H1 (cell line): ENCODE data around the gene TFAP2B. TPM values are rescaled to one million over a fixed set of nuclear protein-coding genes. Genes with fewer than 3 reads are reported as not detected.
A peak's percentile ranks its signal among the peaks of the same experiment; 100 is the strongest.

Experiments used
- CTCF ChIA-PET: fragments of 300-600 bp; sonication (Branson Sonifier 250); formaldehyde crosslinking; loops from one replicate; lab custom pipeline; 2021; ENCODE audit not compliant: partially characterized antibody; lab: Charles Lee
- POLR2A ChIA-PET: fragments of 300-600 bp; sonication (Branson Sonifier 250); formaldehyde crosslinking; loops from one replicate; lab custom pipeline; 2021; ENCODE audit warnings: inconsistent platforms; ENCODE audit not compliant: partially characterized antibody; lab: Charles Lee
- DNase-seq, 2 experiments: peaks; one replicate each; pipeline versions ENCODE4 v3.0.0 to v3.0.0-alpha.2; 2010 to 2022; ENCODE audit warnings: low spot score in 2 of 2, low read depth in 1 of 2, mixed read lengths in 1 of 2
- FAIRE-seq: peaks from 2 replicates; lab custom pipeline; 2011; peaks lifted over from hg19 to GRCh38; lab: Jason Lieb, UNC
- H2AFZ ChIP-seq: 2 replicates; pipeline ENCODE4 v1.8.1; 2012; ENCODE audit warnings: low read length, inconsistent platforms
- H2AK5ac ChIP-seq: 2 replicates; pipeline ENCODE4 v1.6.1; 2013; ENCODE audit warnings: low read depth, low read length
- H2BK120ac ChIP-seq: replicated peaks from 2 replicates; pipeline ENCODE3; 2013; ENCODE audit warnings: low read depth, low read length, inconsistent platforms
- H2BK12ac ChIP-seq: 2 replicates; pipeline ENCODE4 v1.6.1; 2013; ENCODE audit warnings: low read depth, low read length
- H2BK15ac ChIP-seq: 2 replicates; pipeline ENCODE4 v1.6.1; 2013; ENCODE audit warnings: low read length
- H2BK20ac ChIP-seq: 2 replicates; pipeline ENCODE4 v1.6.1; 2013; ENCODE audit warnings: low read length
- H2BK5ac ChIP-seq: 2 replicates; pipeline ENCODE4 v1.6.1; 2013; ENCODE audit warnings: low read depth, low read length
- H3K14ac ChIP-seq: 2 replicates; pipeline ENCODE4 v1.6.1; 2013; ENCODE audit warnings: inconsistent platforms; ENCODE audit not compliant: insufficient read length
- H3K18ac ChIP-seq: 2 replicates; pipeline ENCODE4 v1.6.1; 2013; ENCODE audit warnings: low read length; ENCODE audit errors: extremely low read depth
- H3K23ac ChIP-seq: 2 replicates; pipeline ENCODE4 v1.6.1; 2013; ENCODE audit warnings: inconsistent platforms; ENCODE audit not compliant: insufficient read length
- H3K23me2 ChIP-seq: 2 replicates; pipeline ENCODE4 v1.6.1; 2013; ENCODE audit warnings: low read depth, low read length
- H3K27ac ChIP-seq: 2 replicates; pipeline ENCODE4 v1.6.1; 2011; ENCODE audit warnings: low read depth, low read length, inconsistent platforms
- H3K27me3 ChIP-seq, 4 experiments: replicated peaks in 1 of 4; 1 replicate in 1 of 4; 2 replicates in 3 of 4; pipeline versions ENCODE4 v1.6.1 to v1.8.1; 2011 to 2013; ENCODE audit warnings: low read length in 3 of 4, mild to moderate bottlenecking in 3 of 4, inconsistent platforms in 2 of 4, mixed read lengths in 2 of 4, moderate library complexity in 1 of 4; ENCODE audit not compliant: control insufficient read depth in 3 of 4, insufficient read depth in 3 of 4; ENCODE audit errors: extremely low read depth in 1 of 4
- H3K36me3 ChIP-seq, 4 experiments: 2 replicates each; pipeline versions ENCODE4 v1.6.1 to v1.8.1; 2011 to 2013; ENCODE audit warnings: mild to moderate bottlenecking in 4 of 4, low read length in 3 of 4, moderate library complexity in 2 of 4, control low read depth in 1 of 4, inconsistent platforms in 1 of 4; ENCODE audit not compliant: insufficient read depth in 4 of 4, control insufficient read depth in 2 of 4
- H3K4ac ChIP-seq: replicated peaks from 2 replicates; pipeline ENCODE3; 2013; ENCODE audit warnings: low read length, low read depth, mixed read lengths, inconsistent platforms; ENCODE audit not compliant: insufficient read length
- H3K4me1 ChIP-seq, 4 experiments: replicated peaks in 1 of 4; 1 replicate in 1 of 4; 2 replicates in 3 of 4; pipeline versions ENCODE4 v1.6.1 to v1.8.1; 2011 to 2013; ENCODE audit warnings: low read length in 3 of 4, inconsistent platforms in 2 of 4, mixed read lengths in 1 of 4; ENCODE audit not compliant: insufficient read depth in 4 of 4, control insufficient read depth in 3 of 4
- H3K4me2 ChIP-seq, 2 experiments: 2 replicates each; pipeline versions ENCODE4 v1.6.1 to v1.8.1; 2011 to 2013; ENCODE audit warnings: low read depth in 2 of 2, low read length in 2 of 2, control low read depth in 1 of 2, inconsistent platforms in 1 of 2, mild to moderate bottlenecking in 1 of 2; ENCODE audit not compliant: insufficient read depth in 1 of 2
- H3K4me3 ChIP-seq, 4 experiments: fragments of 200-600, 300-600 bp in 1 of 4; sonication (generic), shearing (Covaris generic), sonication (Bioruptor Twin) in 1 of 4; 2 replicates each; pipeline versions ENCODE4 v1.5.1 to v1.8.1; 2011 to 2016; ENCODE audit warnings: low read length in 4 of 4, low read depth in 3 of 4, control low read depth in 2 of 4, inconsistent platforms in 2 of 4, mild to moderate bottlenecking in 2 of 4, mixed read lengths in 1 of 4, moderate library complexity in 1 of 4; ENCODE audit not compliant: insufficient read depth in 2 of 4; ENCODE audit errors: extremely low read depth in 1 of 4
- H3K56ac ChIP-seq: replicated peaks from 2 replicates; pipeline ENCODE3; 2013; ENCODE audit warnings: low read depth, mild to moderate bottlenecking, mixed read lengths, low read length, inconsistent platforms; ENCODE audit not compliant: insufficient read length
- H3K79me1 ChIP-seq: 2 replicates; pipeline ENCODE4 v1.6.1; 2013; ENCODE audit warnings: low read depth, low read length, control low read depth
- H3K79me2 ChIP-seq, 2 experiments: 2 replicates each; pipeline versions ENCODE4 v1.6.1 to v1.8.1; 2012 to 2013; ENCODE audit warnings: low read length in 2 of 2, mild to moderate bottlenecking in 2 of 2, inconsistent platforms in 1 of 2; ENCODE audit not compliant: insufficient read depth in 2 of 2, control insufficient read depth in 1 of 2
- H3K9ac ChIP-seq, 4 experiments: replicated peaks in 1 of 4; 1 replicate in 1 of 4; 2 replicates in 3 of 4; pipeline versions ENCODE4 v1.6.1 to v1.8.1; 2011 to 2013; ENCODE audit warnings: low read depth in 3 of 4, low read length in 3 of 4, control low read depth in 2 of 4, mild to moderate bottlenecking in 2 of 4, moderate library complexity in 2 of 4, inconsistent platforms in 1 of 4; ENCODE audit errors: extremely low read depth in 1 of 4
- H3K9me3 ChIP-seq, 2 experiments: 2 replicates each; pipeline versions ENCODE4 v1.6.1 to v1.8.1; 2012 to 2013; ENCODE audit warnings: mild to moderate bottlenecking in 2 of 2, moderate library complexity in 2 of 2, control low read depth in 1 of 2, inconsistent platforms in 1 of 2, low read depth in 1 of 2, low read length in 1 of 2, mixed read lengths in 1 of 2; ENCODE audit not compliant: insufficient read depth in 2 of 2
- H4K20me1 ChIP-seq, 2 experiments: replicated peaks in 1 of 2; 2 replicates each; pipeline versions ENCODE3 to v1.8.1; 2011 to 2013; ENCODE audit warnings: inconsistent platforms in 2 of 2, low read length in 2 of 2, mild to moderate bottlenecking in 1 of 2; ENCODE audit not compliant: insufficient read depth in 2 of 2, control insufficient read depth in 1 of 2
- H4K5ac ChIP-seq: 2 replicates; pipeline ENCODE4 v1.6.1; 2013; ENCODE audit warnings: low read length, low read depth, mixed read lengths, inconsistent platforms; ENCODE audit not compliant: insufficient read length
- H4K8ac ChIP-seq: 2 replicates; pipeline ENCODE4 v1.8.0; 2013; ENCODE audit warnings: mild to moderate bottlenecking, moderate library complexity, low read length, inconsistent platforms; ENCODE audit not compliant: insufficient read depth; ENCODE audit errors: extremely low read depth
- H4K91ac ChIP-seq: replicated peaks from 2 replicates; pipeline ENCODE3; 2013; ENCODE audit warnings: low read length, mixed read lengths, inconsistent platforms; ENCODE audit not compliant: insufficient read length
- EZH2 ChIP-seq: fragments of 200-600 bp; sonication (generic); IDR thresholded peaks from 2 replicates; pipeline ENCODE4 v1.7.1; 2012; ENCODE audit warnings: low read depth, mild to moderate bottlenecking, moderate library complexity, low read length, inconsistent platforms; ENCODE audit not compliant: severe bottlenecking
- NANOG ChIP-seq: IDR thresholded peaks from 2 replicates; pipeline ENCODE4 v1.6.1; 2011; ENCODE audit warnings: low read length, low read depth, mild to moderate bottlenecking, inconsistent platforms; ENCODE audit not compliant: insufficient read depth, poor library complexity, severe bottlenecking
- POLR2A ChIP-seq, 2 experiments: IDR thresholded peaks; 1 replicate in 1 of 2; 2 replicates in 1 of 2; pipeline ENCODE4 v1.6.1; 2011; ENCODE audit warnings: low read depth in 2 of 2, low read length in 2 of 2, mild to moderate bottlenecking in 2 of 2; ENCODE audit errors: control extremely low read depth in 1 of 2
- RNF2 ChIP-seq: fragments of 200-900, 300-1000 bp; sonication (generic); IDR thresholded peaks from 2 replicates; pipeline ENCODE4 v1.7.1; 2016; ENCODE audit warnings: borderline replicate concordance, low read depth, mild to moderate bottlenecking, antibody characterized with exemption, low read length; ENCODE audit not compliant: poor library complexity, severe bottlenecking; ENCODE audit errors: missing control alignments
- SUZ12 ChIP-seq: fragments of 200-600 bp; sonication (generic); IDR thresholded peaks from 2 replicates; pipeline ENCODE4 v1.6.1; 2012; ENCODE audit warnings: mild to moderate bottlenecking, inconsistent platforms, low read length, moderate library complexity, mixed read lengths
- WGBS, 2 experiments: shearing (Covaris generic) in 1 of 2; methylation state at CpG; one replicate each; pipeline versions ENCODE4 v1.1.6 to v1.1.7; 2013 to 2015; ENCODE audit warnings: low lambda C conversion rate in 2 of 2, mixed read lengths in 2 of 2, inconsistent platforms in 1 of 2, low coverage in 1 of 2, missing lambda C conversion rate in 1 of 2; ENCODE audit not compliant: insufficient replicate concordance in 2 of 2, insufficient coverage in 1 of 2, insufficient read length in 1 of 2; ENCODE audit errors: extremely low coverage in 1 of 2, missing lambda C conversion rate in 1 of 2; 5-methylcytosine and 5-hydroxymethylcytosine counted together
- polyA plus RNA-seq, 7 experiments: library from polyadenylated mRNA; depleted of rRNA in 3 of 7; stranded (reverse) in 5 of 7; unstranded in 2 of 7; fragments of >200 nt in 5 of 7; fragments of 200-250 nt in 2 of 7; gene quantifications; 1 replicate in 5 of 7; 2 replicates in 1 of 7; 4 replicates in 1 of 7; pipeline versions ENCODE4 v1.2.1 to v1.2.3, GENCODE V29; 2011 to 2013; ENCODE audit warnings: missing spikeins in 2 of 7, mixed read lengths in 2 of 7
- total RNA-seq: library from RNA; stranded (reverse); fragmentation: NEBNext Ultra II Directional; extraction: Animal tissue kit (Norgen Biotek cat#: 25700); gene quantifications from 2 replicates; pipeline ENCODE4 v1.2.1, GENCODE V29; 2021
- TF ChIP-seq, protein P1 (sequence below): IDR thresholded peaks from 2 replicates; pipeline ENCODE4 v1.6.1; 2012; ENCODE audit warnings: inconsistent platforms

The TFAP2B gene
- total and polyA plus RNA-seq, 2 of the 8 experiments (the other 6 are each of a cell fraction or from before 2014, with no cell fraction given): not detected

DNA sequence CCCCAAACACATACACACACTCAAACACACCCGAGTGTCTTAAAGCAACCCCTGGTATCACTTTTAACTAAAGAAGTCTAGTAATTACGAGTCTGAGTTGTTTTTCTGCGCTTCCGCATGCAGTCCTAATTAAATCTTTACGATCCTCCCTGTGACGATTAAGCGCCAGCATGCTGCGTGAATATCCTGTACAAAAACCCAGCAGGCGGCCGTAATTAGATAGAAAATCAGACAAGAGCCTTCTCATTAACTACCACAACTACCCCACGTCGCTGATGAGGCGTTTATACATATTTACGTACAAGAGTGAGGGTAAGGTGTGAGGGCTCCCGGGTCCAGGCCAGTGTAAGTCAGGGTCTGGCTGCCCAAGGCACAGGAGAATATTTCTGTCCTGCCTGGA is 8.1 kb downstream of the TFAP2B start:
- DNase-seq (no peak), FAIRE-seq (no peak)
- Histone ChIP-seq H3K4ac (no peak overlapping the region), H3K23me2 (no peaks in the 10 kb centered on the region), H3K56ac (no peak overlapping the region), H4K8ac (no peak overlapping the region), H3K4me2 (peak overlapping the region in 1 of 2 experiments; percentile 76; a peak in 1 of 4 replicates), H2BK120ac (no peak overlapping the region), H3K79me1 (no peaks in the 10 kb centered on the region), H3K36me3 (no peaks in the 10 kb centered on the region), H3K18ac (no peak overlapping the region; the same call in 1 of the 2 replicates), H3K4me1 (peaks cover 15 to 26% (median 22%) of the 10 kb centered on the region in 4 experiments), H4K91ac (no peak overlapping the region), H3K79me2 (no peaks in the 10 kb centered on the region), H4K5ac (no peak overlapping the region), H2BK20ac (no peak overlapping the region), H2BK5ac (no peak overlapping the region), H3K23ac (no peak overlapping the region), H2AFZ (no peak overlapping the region), H3K27me3 (peaks cover 62 to 97% (median 82%) of the 10 kb centered on the region in 4 experiments), H3K9me3 (no peaks in the 10 kb centered on the region), H4K20me1 (peaks cover 8 to 12% of the 10 kb centered on the region in 2 experiments), H2AK5ac (no peak overlapping the region), H2BK15ac (no peak overlapping the region), H2BK12ac (no peak overlapping the region; the same call in 1 of the 2 replicates), H3K4me3 (peak overlapping the region in 1 of 4 experiments; percentile 46; a peak in 2 of 8 replicates), H3K14ac (no peak overlapping the region), H3K27ac (no peak overlapping the region), H3K9ac (no peak overlapping the region)
- CTCF ChIA-PET: interaction anchor here (1.2 to 1.5 kb wide), 2 partner anchors 13 to 21 kb away, joined by 3 to 4 read pairs; no protein-coding TSS in a partner anchor
- POLR2A ChIA-PET: no interaction called here
- TF ChIP-seq, protein P1, sequence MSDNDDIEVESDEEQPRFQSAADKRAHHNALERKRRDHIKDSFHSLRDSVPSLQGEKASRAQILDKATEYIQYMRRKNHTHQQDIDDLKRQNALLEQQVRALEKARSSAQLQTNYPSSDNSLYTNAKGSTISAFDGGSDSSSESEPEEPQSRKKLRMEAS: no peak
- peak; percentile 58 for TF ChIP-seq SUZ12
- TF ChIP-seq NANOG: peak; percentile 22
- TF ChIP-seq EZH2: peak; percentile 58
- TF ChIP-seq RNF2: peak; percentile 56
- TF ChIP-seq POLR2A (IDR thresholded peaks at IDR 0.05; ENCODE audit: control extremely low read depth in 1 of 2, low read depth in 2 of 2, low read length in 2 of 2): no peak
- 3% methylated on average over 15 of the region's 15 CpGs; no CpG with 5 or more reads in 1 of the 2 experiments for WGBS, 2 experiments
